SK-N-SH (cell line): ENCODE results near the gene TEAD3.

ENCODE experiments used
- CTCF ChIP-seq: fragments of 200-600 bp; sonication (generic); IDR thresholded peaks from 2 replicates; pipeline ENCODE4 v1.6.1; 2017; ENCODE audit warnings: antibody characterized with exemption, mild to moderate bottlenecking, moderate library complexity
- JUND ChIP-seq: IDR thresholded peaks from 2 replicates; pipeline ENCODE4 v1.4.0; 2012
- USF2 ChIP-seq: fragments of 150-350 bp; IDR thresholded peaks from 2 replicates; pipeline ENCODE4 v1.6.1; 2017; ENCODE audit warnings: antibody characterized with exemption, low read length, low read depth, borderline replicate concordance
- YY1 ChIP-seq: IDR thresholded peaks from 2 replicates; pipeline ENCODE4 v1.4.0; 2012; ENCODE audit warnings: low read depth, mild to moderate bottlenecking

GRCh38 chr6:35505999-35506412 is 9.1 kb upstream of the TEAD3 start:
- TF ChIP-seq CTCF (no peak), YY1 (no peak), JUND (no peak), USF2 (no peak)
